ENCODE measurements around the gene NUDT1. TPM values are rescaled to one million over a fixed set of nuclear protein-coding genes. Genes with fewer than 3 reads are reported as not detected.
A peak's percentile ranks its signal among the peaks of the same experiment; 100 is the strongest.

The NUDT1 gene
- polyA plus RNA-seq, 2 donors, result 24.7 to 41.0 TPM

GRCh38 chr7:2220506-2220905 is 21.5 kb upstream of the NUDT1 start:
- peaks cover 12 to 56% of the 10 kb centered on the region in 2 donors for H3K36me3 ChIP-seq (ENCODE audit: control insufficient read depth in 2 of 2, insufficient read depth in 2 of 2, low read length in 1 of 2)
- H3K9me3 ChIP-seq (ENCODE audit: control insufficient read depth in 2 of 2, insufficient read depth in 1 of 2, low read depth in 1 of 2, low read length in 1 of 2), result peaks cover 0 to under 1% of the 10 kb centered on the region in 2 donors
- no peak overlapping the region for H3K4me3 ChIP-seq (ENCODE audit: low read depth in 1 of 2, low read length in 2 of 2)
- H3K4me1 ChIP-seq (ENCODE audit: control insufficient read depth in 2 of 2, insufficient read depth in 2 of 2, low read length in 1 of 2), result peaks cover 0 to 9% of the 10 kb centered on the region in 2 donors
- no peak overlapping the region for H3K27ac ChIP-seq (ENCODE audit: low read depth in 2 of 2, low read length in 1 of 2)
- 93 to 94% methylated on average over 16 of the region's 16 CpGs for WGBS, 2 donors
- H3K27me3 ChIP-seq (ENCODE audit: control insufficient read depth in 1 of 2, insufficient read depth in 2 of 2, low read length in 2 of 2), result no peaks in the 10 kb centered on the region

- Histone ChIP-seq H3K36me3 (ENCODE audit: control insufficient read depth in 2 of 2, insufficient read depth in 2 of 2, low read length in 1 of 2) (peaks cover 9 to 53% of the 10 kb centered on the region in 2 donors), H3K9me3 (ENCODE audit: control insufficient read depth in 2 of 2, insufficient read depth in 1 of 2, low read depth in 1 of 2, low read length in 1 of 2) (no peaks in the 10 kb centered on the region)
- WGBS, 2 donors, result 90 to 95% methylated on average over 17 of the region's 17 CpGs
Measured at GRCh38 chr7:2220954-2221353, 21.1 kb upstream of the NUDT1 start.

GRCh38 chr7:2222516-2222915 is 19.5 kb upstream of the NUDT1 start:
- WGBS, 2 donors, result 94 to 96% methylated on average over 22 of the region's 22 CpGs
- H3K36me3 ChIP-seq (ENCODE audit: control insufficient read depth in 2 of 2, insufficient read depth in 2 of 2, low read length in 1 of 2), result peaks cover 4 to 38% of the 10 kb centered on the region in 2 donors

More at GRCh38 chr7:2220954-2221353, 21.1 kb upstream of the NUDT1 start:
- peaks cover 0 to 14% of the 10 kb centered on the region in 2 donors for H3K4me1 ChIP-seq (ENCODE audit: control insufficient read depth in 2 of 2, insufficient read depth in 2 of 2, low read length in 1 of 2)
- H3K27me3 ChIP-seq (ENCODE audit: control insufficient read depth in 1 of 2, insufficient read depth in 2 of 2, low read length in 2 of 2), result no peaks in the 10 kb centered on the region
- H3K4me3 ChIP-seq (ENCODE audit: low read depth in 1 of 2, low read length in 2 of 2), result no peak overlapping the region
- no peak overlapping the region for H3K27ac ChIP-seq (ENCODE audit: low read depth in 2 of 2, low read length in 1 of 2)

GRCh38 chr7:2223321-2223720 is 18.7 kb upstream of the NUDT1 start:
- peaks cover 0 to 41% of the 10 kb centered on the region in 2 donors for H3K36me3 ChIP-seq (ENCODE audit: control insufficient read depth in 2 of 2, insufficient read depth in 2 of 2, low read length in 1 of 2)
- peaks cover 0 to 15% of the 10 kb centered on the region in 2 donors for H3K4me1 ChIP-seq (ENCODE audit: control insufficient read depth in 2 of 2, insufficient read depth in 2 of 2, low read length in 1 of 2)
- H3K27ac ChIP-seq (ENCODE audit: low read depth in 2 of 2, low read length in 1 of 2), result no peak overlapping the region
- whole genome bisulfite sequencing, 2 donors, result 96% methylated on average over 17 of the region's 17 CpGs
- H3K27me3 ChIP-seq (ENCODE audit: control insufficient read depth in 1 of 2, insufficient read depth in 2 of 2, low read length in 2 of 2), result no peaks in the 10 kb centered on the region
- H3K4me3 ChIP-seq (ENCODE audit: low read depth in 1 of 2, low read length in 2 of 2), result no peak overlapping the region
- no peaks in the 10 kb centered on the region for H3K9me3 ChIP-seq (ENCODE audit: control insufficient read depth in 2 of 2, insufficient read depth in 1 of 2, low read depth in 1 of 2, low read length in 1 of 2)

More at GRCh38 chr7:2222516-2222915, 19.5 kb upstream of the NUDT1 start:
- H3K27ac ChIP-seq (ENCODE audit: low read depth in 2 of 2, low read length in 1 of 2), result no peak overlapping the region
- no peaks in the 10 kb centered on the region for H3K9me3 ChIP-seq (ENCODE audit: control insufficient read depth in 2 of 2, insufficient read depth in 1 of 2, low read depth in 1 of 2, low read length in 1 of 2)
- peaks cover 0 to 15% of the 10 kb centered on the region in 2 donors for H3K4me1 ChIP-seq (ENCODE audit: control insufficient read depth in 2 of 2, insufficient read depth in 2 of 2, low read length in 1 of 2)
- no peak overlapping the region for H3K4me3 ChIP-seq (ENCODE audit: low read depth in 1 of 2, low read length in 2 of 2)
- no peaks in the 10 kb centered on the region for H3K27me3 ChIP-seq (ENCODE audit: control insufficient read depth in 1 of 2, insufficient read depth in 2 of 2, low read length in 2 of 2)

- no peaks in the 10 kb centered on the region for H3K27me3 ChIP-seq (ENCODE audit: control insufficient read depth in 1 of 2, insufficient read depth in 2 of 2, low read length in 2 of 2)
- H3K9me3 ChIP-seq (ENCODE audit: control insufficient read depth in 2 of 2, insufficient read depth in 1 of 2, low read depth in 1 of 2, low read length in 1 of 2), result no peaks in the 10 kb centered on the region
- H3K27ac ChIP-seq (ENCODE audit: low read depth in 2 of 2, low read length in 1 of 2), result peak overlapping the region; percentile 43 to 69
- H3K4me1 ChIP-seq (ENCODE audit: control insufficient read depth in 2 of 2, insufficient read depth in 2 of 2, low read length in 1 of 2), result peaks cover 0 to 15% of the 10 kb centered on the region in 2 donors
- 60 to 82% methylated on average over 13 of the region's 13 CpGs for WGBS, 2 donors
- H3K4me3 ChIP-seq (ENCODE audit: low read depth in 1 of 2, low read length in 2 of 2), result no peak overlapping the region
- H3K36me3 ChIP-seq (ENCODE audit: control insufficient read depth in 2 of 2, insufficient read depth in 2 of 2, low read length in 1 of 2), result peaks cover 0 to 42% of the 10 kb centered on the region in 2 donors
Measured at GRCh38 chr7:2224491-2224928, 17.5 kb upstream of the NUDT1 start.

GRCh38 chr7:2224934-2225333 is 17.1 kb upstream of the NUDT1 start:
- H3K27ac ChIP-seq (ENCODE audit: low read depth in 2 of 2, low read length in 1 of 2), result peak overlapping the region; percentile 69 to 80

GRCh38 chr7:2225336-2225735 is 16.7 kb upstream of the NUDT1 start:
- H3K27ac ChIP-seq (ENCODE audit: low read depth in 2 of 2, low read length in 1 of 2), result peak overlapping the region; percentile 69 to 80
- H3K36me3 ChIP-seq (ENCODE audit: control insufficient read depth in 2 of 2, insufficient read depth in 2 of 2, low read length in 1 of 2), result peaks cover 0 to 46% of the 10 kb centered on the region in 2 donors
- peaks cover 0 to 15% of the 10 kb centered on the region in 2 donors for H3K4me1 ChIP-seq (ENCODE audit: control insufficient read depth in 2 of 2, insufficient read depth in 2 of 2, low read length in 1 of 2)
- WGBS, 2 donors, result 58 to 69% methylated on average over 14 of the region's 14 CpGs
- no peaks in the 10 kb centered on the region for H3K27me3 ChIP-seq (ENCODE audit: control insufficient read depth in 1 of 2, insufficient read depth in 2 of 2, low read length in 2 of 2)
- no peaks in the 10 kb centered on the region for H3K9me3 ChIP-seq (ENCODE audit: control insufficient read depth in 2 of 2, insufficient read depth in 1 of 2, low read depth in 1 of 2, low read length in 1 of 2)
- no peak overlapping the region for H3K4me3 ChIP-seq (ENCODE audit: low read depth in 1 of 2, low read length in 2 of 2)

More at GRCh38 chr7:2224934-2225333, 17.1 kb upstream of the NUDT1 start:
- Histone ChIP-seq H3K9me3 (ENCODE audit: control insufficient read depth in 2 of 2, insufficient read depth in 1 of 2, low read depth in 1 of 2, low read length in 1 of 2) (no peaks in the 10 kb centered on the region), H3K27me3 (ENCODE audit: control insufficient read depth in 1 of 2, insufficient read depth in 2 of 2, low read length in 2 of 2) (no peaks in the 10 kb centered on the region), H3K4me1 (ENCODE audit: control insufficient read depth in 2 of 2, insufficient read depth in 2 of 2, low read length in 1 of 2) (peaks cover 0 to 15% of the 10 kb centered on the region in 2 donors), H3K36me3 (ENCODE audit: control insufficient read depth in 2 of 2, insufficient read depth in 2 of 2, low read length in 1 of 2) (peaks cover 0 to 46% of the 10 kb centered on the region in 2 donors), H3K4me3 (ENCODE audit: low read depth in 1 of 2, low read length in 2 of 2) (no peak overlapping the region)
- WGBS, 2 donors, result 55 to 64% methylated on average over 4 of the region's 4 CpGs

GRCh38 chr7:2225830-2226229 is 16.2 kb upstream of the NUDT1 start:
- WGBS, 2 donors, result 97% methylated on average over 13 of the region's 13 CpGs
- no peak overlapping the region for H3K4me3 ChIP-seq (ENCODE audit: low read depth in 1 of 2, low read length in 2 of 2)
- peaks cover 0 to 15% of the 10 kb centered on the region in 2 donors for H3K4me1 ChIP-seq (ENCODE audit: control insufficient read depth in 2 of 2, insufficient read depth in 2 of 2, low read length in 1 of 2)
- H3K36me3 ChIP-seq (ENCODE audit: control insufficient read depth in 2 of 2, insufficient read depth in 2 of 2, low read length in 1 of 2), result peaks cover 0 to 45% of the 10 kb centered on the region in 2 donors
- H3K9me3 ChIP-seq (ENCODE audit: control insufficient read depth in 2 of 2, insufficient read depth in 1 of 2, low read depth in 1 of 2, low read length in 1 of 2), result no peaks in the 10 kb centered on the region
- no peaks in the 10 kb centered on the region for H3K27me3 ChIP-seq (ENCODE audit: control insufficient read depth in 1 of 2, insufficient read depth in 2 of 2, low read length in 2 of 2)
- H3K27ac ChIP-seq (ENCODE audit: low read depth in 2 of 2, low read length in 1 of 2), result peak overlapping the region; percentile 69 to 80

- Histone ChIP-seq H3K4me1 (ENCODE audit: control insufficient read depth in 2 of 2, insufficient read depth in 2 of 2, low read length in 1 of 2) (peaks cover 0 to 17% of the 10 kb centered on the region in 2 donors), H3K27me3 (ENCODE audit: control insufficient read depth in 1 of 2, insufficient read depth in 2 of 2, low read length in 2 of 2) (no peaks in the 10 kb centered on the region), H3K27ac (ENCODE audit: low read depth in 2 of 2, low read length in 1 of 2) (no peak overlapping the region), H3K36me3 (ENCODE audit: control insufficient read depth in 2 of 2, insufficient read depth in 2 of 2, low read length in 1 of 2) (peaks cover 0 to 32% of the 10 kb centered on the region in 2 donors), H3K9me3 (ENCODE audit: control insufficient read depth in 2 of 2, insufficient read depth in 1 of 2, low read depth in 1 of 2, low read length in 1 of 2) (no peaks in the 10 kb centered on the region), H3K4me3 (ENCODE audit: low read depth in 1 of 2, low read length in 2 of 2) (no peak overlapping the region)
- 89 to 92% methylated on average over 15 of the region's 15 CpGs for WGBS, 2 donors
Measured at GRCh38 chr7:2227699-2228098, 14.3 kb upstream of the NUDT1 start.

- H3K4me1 ChIP-seq (ENCODE audit: control insufficient read depth in 2 of 2, insufficient read depth in 2 of 2, low read length in 1 of 2), result peaks cover 0 to 16% of the 10 kb centered on the region in 2 donors
- no peaks in the 10 kb centered on the region for H3K27me3 ChIP-seq (ENCODE audit: control insufficient read depth in 1 of 2, insufficient read depth in 2 of 2, low read length in 2 of 2)
- H3K4me3 ChIP-seq (ENCODE audit: low read depth in 1 of 2, low read length in 2 of 2), result no peak overlapping the region
- H3K27ac ChIP-seq (ENCODE audit: low read depth in 2 of 2, low read length in 1 of 2), result no peak overlapping the region
- H3K36me3 ChIP-seq (ENCODE audit: control insufficient read depth in 2 of 2, insufficient read depth in 2 of 2, low read length in 1 of 2), result peaks cover 0 to 23% of the 10 kb centered on the region in 2 donors
- no peaks in the 10 kb centered on the region for H3K9me3 ChIP-seq (ENCODE audit: control insufficient read depth in 2 of 2, insufficient read depth in 1 of 2, low read depth in 1 of 2, low read length in 1 of 2)
- 88 to 93% methylated on average over 8 of the region's 8 CpGs for WGBS, 2 donors
Measured at GRCh38 chr7:2228921-2229320, 13.1 kb upstream of the NUDT1 start.

Measured in esophagus (tissue), 2 donors.